Measurements from ENCODE around the gene TMSB4X. TPM values are rescaled to one million over a fixed set of nuclear protein-coding genes. Genes with fewer than 3 reads are reported as not detected.

Gene TMSB4X
- total RNA-seq, 2 experiments from 2014 or later = 1,476 to 1,540 TPM

DNA sequence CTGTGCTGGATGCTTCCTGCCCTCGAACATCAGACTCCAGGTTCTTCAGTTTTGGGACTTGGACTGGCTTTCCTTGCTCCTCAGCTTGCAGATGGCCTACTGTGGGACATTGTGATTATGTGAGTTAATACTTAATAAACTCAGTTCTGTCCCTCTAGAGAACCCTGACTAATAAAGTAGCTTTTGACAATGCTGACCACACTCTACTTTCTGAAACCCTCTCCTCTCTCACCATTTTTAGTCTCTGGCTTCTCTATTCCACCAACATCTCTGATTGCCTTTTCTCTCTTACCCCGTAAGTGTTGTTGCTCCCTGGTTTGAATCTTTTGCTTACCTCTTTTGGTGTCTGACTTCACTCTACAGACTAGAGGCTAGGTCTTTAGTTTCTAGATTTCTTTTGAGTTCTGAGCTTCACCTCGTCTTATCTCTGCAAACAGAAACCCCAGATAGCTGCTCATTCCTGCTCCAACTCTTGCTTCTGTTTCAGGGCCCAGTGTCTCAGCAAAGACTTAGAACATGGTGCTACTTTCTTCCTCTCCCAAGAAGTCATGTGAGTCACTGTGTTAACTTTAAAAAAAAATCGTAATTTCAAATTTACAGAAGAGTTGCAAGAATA, 11.4 kb downstream of the TMSB4X start:
- CTCF ChIA-PET (ENCODE audit: unreplicated experiment) = no interaction called here
- Histone ChIP-seq H3K9me3 (ENCODE audit: low read length) (no peaks in the 10 kb centered on the region), H3K79me2 (ENCODE audit: insufficient read depth, low read depth, low read length) (no peaks in the 10 kb centered on the region), H3K9me2 (ENCODE audit: insufficient read depth, low read length) (no peaks in the 10 kb centered on the region), H3K4me3 (ENCODE audit: low read depth, low read length, poor library complexity, severe bottlenecking) (no peak overlapping the region), H3K4me2 (ENCODE audit: low read length) (no peak overlapping the region), H3K36me3 (ENCODE audit: insufficient read depth, low read length) (no peaks in the 10 kb centered on the region), H4K20me1 (ENCODE audit: insufficient read depth, low read length) (no peaks in the 10 kb centered on the region), H2AFZ (ENCODE audit: low read length) (0 out of 2 replicates have a peak overlapping the region, but pooled peaks have one; percentile 25), H3K27ac (ENCODE audit: low read depth, low read length, poor library complexity, severe bottlenecking) (no peak overlapping the region), H3K4me1 (ENCODE audit: insufficient read depth, low read length, poor library complexity, severe bottlenecking) (peaks cover 8% of the 10 kb centered on the region)
- POLR2A ChIA-PET = interaction anchor here (0.8 kb wide), 2 partner anchors 9 to 14 kb away, joined by 4 read pairs; no protein-coding TSS in a partner anchor
- TF ChIP-seq EZH2phosphoT487 (IDR thresholded peaks at IDR 0.05; ENCODE audit: borderline replicate concordance, low read depth, low read length) (no peak), CTCF (conservative IDR thresholded peaks at IDR 0.05; ENCODE audit: low read length) (no peak)
- intact Hi-C loops (cut with micrococcal nuclease; ENCODE audit: unreplicated experiment) = no loop called here
- DNase-seq (ENCODE audit: low spot score) = no peak
- no TSS peak for BruUV-seq (replicated peaks)

DNA sequence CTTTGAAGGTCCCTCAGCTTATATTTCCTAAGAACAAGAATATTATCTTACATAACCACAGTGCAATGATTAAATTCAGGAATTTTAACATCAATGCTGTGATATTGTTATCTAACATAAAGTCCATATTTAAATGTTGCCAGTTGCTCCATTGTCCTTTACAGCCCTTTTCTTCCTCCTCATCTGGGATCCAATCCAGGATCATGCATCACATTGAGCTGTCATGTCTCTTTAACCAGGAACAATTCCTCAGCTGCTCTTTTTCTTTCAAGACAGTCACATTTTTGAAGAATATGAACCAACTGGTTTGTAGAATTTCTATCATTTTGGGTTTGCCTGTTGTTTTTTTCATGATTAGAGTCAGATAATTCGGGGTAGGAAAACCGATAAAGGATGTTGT, 12.0 kb downstream of the TMSB4X start:
- DNase-seq (ENCODE audit: low spot score) = no peak
- no peak overlapping the region for H3K27ac ChIP-seq (ENCODE audit: low read depth, low read length, poor library complexity, severe bottlenecking)
- no peak overlapping the region for H3K4me3 ChIP-seq (ENCODE audit: low read depth, low read length, poor library complexity, severe bottlenecking)
- H3K9me3 ChIP-seq (ENCODE audit: low read length) = no peaks in the 10 kb centered on the region
- no peak for TF ChIP-seq CTCF (conservative IDR thresholded peaks at IDR 0.05; ENCODE audit: low read length)
- no peak for TF ChIP-seq EZH2phosphoT487 (IDR thresholded peaks at IDR 0.05; ENCODE audit: borderline replicate concordance, low read depth, low read length)
- intact Hi-C loops (cut with micrococcal nuclease; ENCODE audit: unreplicated experiment) = no loop called here
- no peaks in the 10 kb centered on the region for H3K79me2 ChIP-seq (ENCODE audit: insufficient read depth, low read depth, low read length)
- CTCF ChIA-PET (ENCODE audit: unreplicated experiment) = no interaction called here
- H3K36me3 ChIP-seq (ENCODE audit: insufficient read depth, low read length) = no peaks in the 10 kb centered on the region
- H3K4me1 ChIP-seq (ENCODE audit: insufficient read depth, low read length, poor library complexity, severe bottlenecking) = peaks cover 3% of the 10 kb centered on the region
- no peaks in the 10 kb centered on the region for H4K20me1 ChIP-seq (ENCODE audit: insufficient read depth, low read length)
- POLR2A ChIA-PET = interaction anchor here (0.8 kb wide), 2 partner anchors 9 to 13 kb away, joined by 4 read pairs; no protein-coding TSS in a partner anchor
- no peak overlapping the region for H2AFZ ChIP-seq (ENCODE audit: low read length)
- no TSS peak for BruUV-seq (replicated peaks)
- no peak overlapping the region for H3K4me2 ChIP-seq (ENCODE audit: low read length)
- H3K9me2 ChIP-seq (ENCODE audit: insufficient read depth, low read length) = no peaks in the 10 kb centered on the region

- no TSS peak for BruUV-seq (replicated peaks)
- no peak for DNase-seq (ENCODE audit: low spot score)
- Histone ChIP-seq H3K4me1 (ENCODE audit: insufficient read depth, low read length, poor library complexity, severe bottlenecking) (no peaks in the 10 kb centered on the region), H3K4me3 (ENCODE audit: low read depth, low read length, poor library complexity, severe bottlenecking) (no peak overlapping the region), H3K9me3 (ENCODE audit: low read length) (no peaks in the 10 kb centered on the region), H2AFZ (ENCODE audit: low read length) (no peak overlapping the region), H3K9me2 (ENCODE audit: insufficient read depth, low read length) (no peaks in the 10 kb centered on the region), H3K79me2 (ENCODE audit: insufficient read depth, low read depth, low read length) (no peaks in the 10 kb centered on the region), H3K27ac (ENCODE audit: low read depth, low read length, poor library complexity, severe bottlenecking) (no peak overlapping the region), H4K20me1 (ENCODE audit: insufficient read depth, low read length) (no peaks in the 10 kb centered on the region), H3K4me2 (ENCODE audit: low read length) (no peak overlapping the region), H3K36me3 (ENCODE audit: insufficient read depth, low read length) (no peaks in the 10 kb centered on the region)
- CTCF ChIA-PET (ENCODE audit: unreplicated experiment) = no interaction called here
- POLR2A ChIA-PET = interaction anchor here (0.8 kb wide), 1 partner anchor 8 kb away, joined by 4 read pairs; no protein-coding TSS in a partner anchor
- intact Hi-C loops (cut with micrococcal nuclease; ENCODE audit: unreplicated experiment) = no loop called here
- TF ChIP-seq EZH2phosphoT487 (IDR thresholded peaks at IDR 0.05; ENCODE audit: borderline replicate concordance, low read depth, low read length) (no peak), CTCF (conservative IDR thresholded peaks at IDR 0.05; ENCODE audit: low read length) (no peak)
Measured at GRCh38 chrX:12987340-12987739, 12.4 kb downstream of the TMSB4X start.

All from OCI-LY7 (cell line).